H1 (cell line): ENCODE measurements around the gene STXBP6. TPM values are rescaled to one million over a fixed set of nuclear protein-coding genes. Genes with fewer than 3 reads are reported as not detected.
"Not testable (repeated sequence)": the region's sequence is repeated elsewhere in the genome, so short reads cannot be mapped to it uniquely, and the experiment has no call there.

Source experiments
- CTCF ChIA-PET: fragments of 300-600 bp; sonication (Branson Sonifier 250); formaldehyde crosslinking; loops from one replicate; lab custom pipeline; 2021; ENCODE audit not compliant: partially characterized antibody; lab: Charles Lee
- POLR2A ChIA-PET: fragments of 300-600 bp; sonication (Branson Sonifier 250); formaldehyde crosslinking; loops from one replicate; lab custom pipeline; 2021; ENCODE audit warnings: inconsistent platforms; ENCODE audit not compliant: partially characterized antibody; lab: Charles Lee
- DNase-seq, 2 experiments: peaks; one replicate each; pipeline versions ENCODE4 v3.0.0 to v3.0.0-alpha.2; 2010 to 2022; ENCODE audit warnings: low spot score in 2 of 2, low read depth in 1 of 2, mixed read lengths in 1 of 2
- FAIRE-seq: peaks from 2 replicates; lab custom pipeline; 2011; peaks lifted over from hg19 to GRCh38; lab: Jason Lieb, UNC
- H2AFZ ChIP-seq: 2 replicates; pipeline ENCODE4 v1.8.1; 2012; ENCODE audit warnings: low read length, inconsistent platforms
- H2AK5ac ChIP-seq: 2 replicates; pipeline ENCODE4 v1.6.1; 2013; ENCODE audit warnings: low read depth, low read length
- H2BK120ac ChIP-seq: replicated peaks from 2 replicates; pipeline ENCODE3; 2013; ENCODE audit warnings: low read depth, low read length, inconsistent platforms
- H2BK12ac ChIP-seq: 2 replicates; pipeline ENCODE4 v1.6.1; 2013; ENCODE audit warnings: low read depth, low read length
- H2BK15ac ChIP-seq: 2 replicates; pipeline ENCODE4 v1.6.1; 2013; ENCODE audit warnings: low read length
- H2BK20ac ChIP-seq: 2 replicates; pipeline ENCODE4 v1.6.1; 2013; ENCODE audit warnings: low read length
- H2BK5ac ChIP-seq: 2 replicates; pipeline ENCODE4 v1.6.1; 2013; ENCODE audit warnings: low read depth, low read length
- H3K14ac ChIP-seq: 2 replicates; pipeline ENCODE4 v1.6.1; 2013; ENCODE audit warnings: inconsistent platforms; ENCODE audit not compliant: insufficient read length
- H3K18ac ChIP-seq: 2 replicates; pipeline ENCODE4 v1.6.1; 2013; ENCODE audit warnings: low read length; ENCODE audit errors: extremely low read depth
- H3K23ac ChIP-seq: 2 replicates; pipeline ENCODE4 v1.6.1; 2013; ENCODE audit warnings: inconsistent platforms; ENCODE audit not compliant: insufficient read length
- H3K23me2 ChIP-seq: 2 replicates; pipeline ENCODE4 v1.6.1; 2013; ENCODE audit warnings: low read depth, low read length
- H3K27ac ChIP-seq: 2 replicates; pipeline ENCODE4 v1.6.1; 2011; ENCODE audit warnings: low read depth, low read length, inconsistent platforms
- H3K27me3 ChIP-seq, 4 experiments: replicated peaks in 1 of 4; 1 replicate in 1 of 4; 2 replicates in 3 of 4; pipeline versions ENCODE4 v1.6.1 to v1.8.1; 2011 to 2013; ENCODE audit warnings: low read length in 3 of 4, mild to moderate bottlenecking in 3 of 4, inconsistent platforms in 2 of 4, mixed read lengths in 2 of 4, moderate library complexity in 1 of 4; ENCODE audit not compliant: control insufficient read depth in 3 of 4, insufficient read depth in 3 of 4; ENCODE audit errors: extremely low read depth in 1 of 4
- H3K36me3 ChIP-seq, 4 experiments: 2 replicates each; pipeline versions ENCODE4 v1.6.1 to v1.8.1; 2011 to 2013; ENCODE audit warnings: mild to moderate bottlenecking in 4 of 4, low read length in 3 of 4, moderate library complexity in 2 of 4, control low read depth in 1 of 4, inconsistent platforms in 1 of 4; ENCODE audit not compliant: insufficient read depth in 4 of 4, control insufficient read depth in 2 of 4
- H3K4ac ChIP-seq: replicated peaks from 2 replicates; pipeline ENCODE3; 2013; ENCODE audit warnings: low read length, low read depth, mixed read lengths, inconsistent platforms; ENCODE audit not compliant: insufficient read length
- H3K4me1 ChIP-seq, 4 experiments: replicated peaks in 1 of 4; 1 replicate in 1 of 4; 2 replicates in 3 of 4; pipeline versions ENCODE4 v1.6.1 to v1.8.1; 2011 to 2013; ENCODE audit warnings: low read length in 3 of 4, inconsistent platforms in 2 of 4, mixed read lengths in 1 of 4; ENCODE audit not compliant: insufficient read depth in 4 of 4, control insufficient read depth in 3 of 4
- H3K4me2 ChIP-seq, 2 experiments: 2 replicates each; pipeline versions ENCODE4 v1.6.1 to v1.8.1; 2011 to 2013; ENCODE audit warnings: low read depth in 2 of 2, low read length in 2 of 2, control low read depth in 1 of 2, inconsistent platforms in 1 of 2, mild to moderate bottlenecking in 1 of 2; ENCODE audit not compliant: insufficient read depth in 1 of 2
- H3K4me3 ChIP-seq, 4 experiments: fragments of 200-600, 300-600 bp in 1 of 4; sonication (generic), shearing (Covaris generic), sonication (Bioruptor Twin) in 1 of 4; 2 replicates each; pipeline versions ENCODE4 v1.5.1 to v1.8.1; 2011 to 2016; ENCODE audit warnings: low read length in 4 of 4, low read depth in 3 of 4, control low read depth in 2 of 4, inconsistent platforms in 2 of 4, mild to moderate bottlenecking in 2 of 4, mixed read lengths in 1 of 4, moderate library complexity in 1 of 4; ENCODE audit not compliant: insufficient read depth in 2 of 4; ENCODE audit errors: extremely low read depth in 1 of 4
- H3K56ac ChIP-seq: replicated peaks from 2 replicates; pipeline ENCODE3; 2013; ENCODE audit warnings: low read depth, mild to moderate bottlenecking, mixed read lengths, low read length, inconsistent platforms; ENCODE audit not compliant: insufficient read length
- H3K79me1 ChIP-seq: 2 replicates; pipeline ENCODE4 v1.6.1; 2013; ENCODE audit warnings: low read depth, low read length, control low read depth
- H3K79me2 ChIP-seq, 2 experiments: 2 replicates each; pipeline versions ENCODE4 v1.6.1 to v1.8.1; 2012 to 2013; ENCODE audit warnings: low read length in 2 of 2, mild to moderate bottlenecking in 2 of 2, inconsistent platforms in 1 of 2; ENCODE audit not compliant: insufficient read depth in 2 of 2, control insufficient read depth in 1 of 2
- H3K9ac ChIP-seq, 4 experiments: replicated peaks in 1 of 4; 1 replicate in 1 of 4; 2 replicates in 3 of 4; pipeline versions ENCODE4 v1.6.1 to v1.8.1; 2011 to 2013; ENCODE audit warnings: low read depth in 3 of 4, low read length in 3 of 4, control low read depth in 2 of 4, mild to moderate bottlenecking in 2 of 4, moderate library complexity in 2 of 4, inconsistent platforms in 1 of 4; ENCODE audit errors: extremely low read depth in 1 of 4
- H3K9me3 ChIP-seq, 2 experiments: 2 replicates each; pipeline versions ENCODE4 v1.6.1 to v1.8.1; 2012 to 2013; ENCODE audit warnings: mild to moderate bottlenecking in 2 of 2, moderate library complexity in 2 of 2, control low read depth in 1 of 2, inconsistent platforms in 1 of 2, low read depth in 1 of 2, low read length in 1 of 2, mixed read lengths in 1 of 2; ENCODE audit not compliant: insufficient read depth in 2 of 2
- H4K20me1 ChIP-seq, 2 experiments: replicated peaks in 1 of 2; 2 replicates each; pipeline versions ENCODE3 to v1.8.1; 2011 to 2013; ENCODE audit warnings: inconsistent platforms in 2 of 2, low read length in 2 of 2, mild to moderate bottlenecking in 1 of 2; ENCODE audit not compliant: insufficient read depth in 2 of 2, control insufficient read depth in 1 of 2
- H4K5ac ChIP-seq: 2 replicates; pipeline ENCODE4 v1.6.1; 2013; ENCODE audit warnings: low read length, low read depth, mixed read lengths, inconsistent platforms; ENCODE audit not compliant: insufficient read length
- H4K8ac ChIP-seq: 2 replicates; pipeline ENCODE4 v1.8.0; 2013; ENCODE audit warnings: mild to moderate bottlenecking, moderate library complexity, low read length, inconsistent platforms; ENCODE audit not compliant: insufficient read depth; ENCODE audit errors: extremely low read depth
- H4K91ac ChIP-seq: replicated peaks from 2 replicates; pipeline ENCODE3; 2013; ENCODE audit warnings: low read length, mixed read lengths, inconsistent platforms; ENCODE audit not compliant: insufficient read length
- WGBS, 2 experiments: shearing (Covaris generic) in 1 of 2; methylation state at CpG; one replicate each; pipeline versions ENCODE4 v1.1.6 to v1.1.7; 2013 to 2015; ENCODE audit warnings: low lambda C conversion rate in 2 of 2, mixed read lengths in 2 of 2, inconsistent platforms in 1 of 2, low coverage in 1 of 2, missing lambda C conversion rate in 1 of 2; ENCODE audit not compliant: insufficient replicate concordance in 2 of 2, insufficient coverage in 1 of 2, insufficient read length in 1 of 2; ENCODE audit errors: extremely low coverage in 1 of 2, missing lambda C conversion rate in 1 of 2; 5-methylcytosine and 5-hydroxymethylcytosine counted together
- polyA plus RNA-seq, 7 experiments: library from polyadenylated mRNA; depleted of rRNA in 3 of 7; stranded (reverse) in 5 of 7; unstranded in 2 of 7; fragments of >200 nt in 5 of 7; fragments of 200-250 nt in 2 of 7; gene quantifications; 1 replicate in 5 of 7; 2 replicates in 1 of 7; 4 replicates in 1 of 7; pipeline versions ENCODE4 v1.2.1 to v1.2.3, GENCODE V29; 2011 to 2013; ENCODE audit warnings: missing spikeins in 2 of 7, mixed read lengths in 2 of 7
- total RNA-seq: library from RNA; stranded (reverse); fragmentation: NEBNext Ultra II Directional; extraction: Animal tissue kit (Norgen Biotek cat#: 25700); gene quantifications from 2 replicates; pipeline ENCODE4 v1.2.1, GENCODE V29; 2021

Gene STXBP6
- total and polyA plus RNA-seq, 2 of the 8 experiments (the other 6 are each of a cell fraction or from before 2014, with no cell fraction given) = 9.4 to 18.1 TPM

DNA sequence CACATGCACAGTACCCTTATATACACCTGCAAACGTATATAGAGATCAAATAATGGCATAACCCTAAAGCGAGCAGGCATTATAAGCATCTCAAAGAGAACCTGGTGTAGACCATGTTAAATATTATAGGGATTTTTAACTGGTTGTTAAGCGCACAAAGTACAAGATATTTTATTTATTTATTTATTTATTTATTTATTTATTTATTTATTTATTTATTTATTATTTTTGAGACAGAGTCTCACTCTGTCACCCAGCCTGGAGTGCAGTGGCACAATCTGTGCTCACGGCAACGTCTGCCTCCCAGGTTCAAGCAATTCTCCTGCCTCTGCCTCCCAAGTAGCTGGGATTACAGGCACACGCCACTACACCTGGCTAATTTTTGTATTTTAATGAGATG is 87.8 kb downstream of the STXBP6 start:
- H3K4ac ChIP-seq, H3K79me2 ChIP-seq, H3K23ac ChIP-seq, H3K23me2 ChIP-seq, H2BK5ac ChIP-seq, H2BK20ac ChIP-seq, H2BK15ac ChIP-seq, H3K18ac ChIP-seq, H3K14ac ChIP-seq, H4K20me1 ChIP-seq, H4K5ac ChIP-seq, H3K9me3 ChIP-seq, H3K27me3 ChIP-seq, H3K56ac ChIP-seq, H2BK120ac ChIP-seq, H3K4me2 ChIP-seq, H2AFZ ChIP-seq, H3K79me1 ChIP-seq, H3K9ac ChIP-seq, H2BK12ac ChIP-seq, H2AK5ac ChIP-seq, H4K8ac ChIP-seq, CTCF ChIA-PET, H3K36me3 ChIP-seq, FAIRE-seq, H4K91ac ChIP-seq, DNase-seq, H3K4me1 ChIP-seq, H3K4me3 ChIP-seq, H3K27ac ChIP-seq: not testable (repeated sequence)
- POLR2A ChIA-PET = interaction anchor here (1.0 kb wide), 1 partner anchor 37 kb away, joined by 3 read pairs; no protein-coding TSS in a partner anchor
- 92% methylated on average over 6 of the region's 6 CpGs; no CpG with 5 or more reads in 1 of the 2 experiments for WGBS, 2 experiments
